AG20443 (cell line): ENCODE results near the gene GPR17.
A peak's percentile ranks its signal among the peaks of the same experiment; 100 is the strongest.

Experiments used
- DNase-seq: peaks from one replicate; pipeline ENCODE4 v3.0.0; 2012; ENCODE audit warnings: low spot score, mixed read lengths

GPR17 gene

GRCh38 chr2:127641846-127642507 is 4.0 kb upstream of the GPR17 start:
- no peak for DNase-seq

GRCh38 chr2:127642706-127643438 is 3.1 kb upstream of the GPR17 start:
- DNase-seq: no peak

- no peak for DNase-seq
Measured at GRCh38 chr2:127643439-127644065, 2.4 kb upstream of the GPR17 start.

GRCh38 chr2:127644066-127645025 is 1.6 kb upstream of the GPR17 start:
- DNase-seq: no peak

GRCh38 chr2:127645026-127645394 is 943 bp upstream of the GPR17 start:
- no peak for DNase-seq

- no peak for DNase-seq
Measured at GRCh38 chr2:127646487-127647241, 711 bp downstream of the GPR17 start.

- peak; percentile 68 for DNase-seq
Measured at GRCh38 chr2:127647242-127648190, 1.6 kb downstream of the GPR17 start.

- DNase-seq: no peak
Measured at GRCh38 chr2:127648321-127648720, 2.4 kb downstream of the GPR17 start.

- DNase-seq: no peak
Measured at GRCh38 chr2:127649100-127649611, 3.2 kb downstream of the GPR17 start.

- peak; percentile 84 for DNase-seq
Measured at GRCh38 chr2:127649684-127650040, 3.7 kb downstream of the GPR17 start.

- DNase-seq: no peak
Measured at GRCh38 chr2:127650041-127650784, 4.3 kb downstream of the GPR17 start.

- no peak for DNase-seq
Measured at GRCh38 chr2:127650785-127651380, 4.9 kb downstream of the GPR17 start.

- no peak for DNase-seq
Measured at GRCh38 chr2:127651381-127651809, 5.4 kb downstream of the GPR17 start.

- no peak for DNase-seq
Measured at GRCh38 chr2:127651971-127652550, 6.1 kb downstream of the GPR17 start.

GRCh38 chr2:127652786-127653357 is 6.9 kb downstream of the GPR17 start:
- DNase-seq: no peak

GRCh38 chr2:127653421-127654083 is 7.6 kb downstream of the GPR17 start:
- DNase-seq: no peak

- no peak for DNase-seq
Measured at GRCh38 chr2:127654084-127654837, 8.3 kb downstream of the GPR17 start.
